DND-41 (cell line): ENCODE results near the gene METTL24.

Experiments used
- ATAC-seq: fragments of 200-7000 bp; cut with Tn5 transposase; 3 replicates; pipeline ENCODE4 v1.9.1; 2021; ENCODE audit warnings: low read depth; ENCODE audit not compliant: insufficient read depth
- DNase-seq: peaks from one replicate; pipeline ENCODE4 v3.0.0-alpha.2; 2020
- H2AFZ ChIP-seq: 2 replicates; pipeline ENCODE4 v1.6.0; 2012; ENCODE audit warnings: low read depth, low read length
- H3K27ac ChIP-seq: 2 replicates; pipeline ENCODE4 v1.5.1; 2012; ENCODE audit warnings: low read length, inconsistent platforms
- H3K27me3 ChIP-seq: fragments of 200-600 bp; sonication (generic); 2 replicates; pipeline ENCODE4 v1.6.0; 2012; ENCODE audit warnings: low read length, mild to moderate bottlenecking, inconsistent platforms; ENCODE audit not compliant: insufficient read depth, poor library complexity
- H3K36me3 ChIP-seq: 2 replicates; pipeline ENCODE4 v1.5.1; 2012; ENCODE audit warnings: low read length, inconsistent platforms; ENCODE audit not compliant: insufficient read depth
- H3K4me1 ChIP-seq: 2 replicates; pipeline ENCODE4 v1.5.1; 2012; ENCODE audit warnings: mild to moderate bottlenecking, low read length; ENCODE audit not compliant: insufficient read depth
- H3K4me2 ChIP-seq: 2 replicates; pipeline ENCODE4 v1.6.0; 2012; ENCODE audit warnings: mild to moderate bottlenecking, moderate library complexity, low read length, inconsistent platforms; ENCODE audit not compliant: insufficient read depth
- H3K4me3 ChIP-seq, 2 experiments: fragments of 200-600 bp in 1 of 2; shearing (Covaris generic) in 1 of 2; 2 replicates each; pipeline ENCODE4 v1.5.1; 2012 to 2016; ENCODE audit warnings: inconsistent platforms in 2 of 2, low read length in 2 of 2, mild to moderate bottlenecking in 2 of 2, low read depth in 1 of 2, moderate library complexity in 1 of 2
- H3K79me2 ChIP-seq: 2 replicates; pipeline ENCODE4 v1.6.0; 2012; ENCODE audit warnings: low read length, inconsistent platforms; ENCODE audit not compliant: insufficient read depth
- H3K9ac ChIP-seq: 2 replicates; pipeline ENCODE4 v1.6.0; 2012; ENCODE audit warnings: low read depth, mild to moderate bottlenecking, inconsistent platforms, low read length, moderate library complexity
- H3K9me3 ChIP-seq: 2 replicates; pipeline ENCODE4 v1.5.1; 2012; ENCODE audit warnings: low read length, moderate library complexity, mild to moderate bottlenecking, inconsistent platforms; ENCODE audit not compliant: insufficient read depth, severe bottlenecking
- H4K20me1 ChIP-seq: 2 replicates; pipeline ENCODE4 v1.6.0; 2012; ENCODE audit warnings: low read length; ENCODE audit not compliant: insufficient read depth
- CTCF ChIP-seq: IDR thresholded peaks from 2 replicates; pipeline ENCODE4 v1.5.1; 2012; ENCODE audit warnings: borderline replicate concordance, low read length, moderate library complexity, mild to moderate bottlenecking; ENCODE audit not compliant: poor library complexity, severe bottlenecking; ENCODE audit errors: extremely low read depth
- EZH2 ChIP-seq: IDR thresholded peaks from 3 replicates; pipeline ENCODE4 v1.6.1; 2012; ENCODE audit warnings: borderline replicate concordance, low read depth, mild to moderate bottlenecking, moderate library complexity, low read length, inconsistent platforms; ENCODE audit not compliant: severe bottlenecking

METTL24 gene

GRCh38 chr6:110217266-110217665 is 140.9 kb downstream of the METTL24 start:
- no peak overlapping the region for H3K4me3 ChIP-seq
- no peak for ATAC-seq
- H3K27me3 ChIP-seq = no peaks in the 10 kb centered on the region
- H2AFZ ChIP-seq = no peak overlapping the region
- H3K4me2 ChIP-seq = no peak overlapping the region
- no peaks in the 10 kb centered on the region for H3K9me3 ChIP-seq
- TF ChIP-seq CTCF (no peak), EZH2 (no peak)
- H3K9ac ChIP-seq = no peak overlapping the region
- H4K20me1 ChIP-seq = no peaks in the 10 kb centered on the region
- H3K79me2 ChIP-seq = no peaks in the 10 kb centered on the region
- DNase-seq = no peak
- H3K36me3 ChIP-seq = peaks cover 86% of the 10 kb centered on the region
- no peak overlapping the region for H3K27ac ChIP-seq
- no peaks in the 10 kb centered on the region for H3K4me1 ChIP-seq

DNA sequence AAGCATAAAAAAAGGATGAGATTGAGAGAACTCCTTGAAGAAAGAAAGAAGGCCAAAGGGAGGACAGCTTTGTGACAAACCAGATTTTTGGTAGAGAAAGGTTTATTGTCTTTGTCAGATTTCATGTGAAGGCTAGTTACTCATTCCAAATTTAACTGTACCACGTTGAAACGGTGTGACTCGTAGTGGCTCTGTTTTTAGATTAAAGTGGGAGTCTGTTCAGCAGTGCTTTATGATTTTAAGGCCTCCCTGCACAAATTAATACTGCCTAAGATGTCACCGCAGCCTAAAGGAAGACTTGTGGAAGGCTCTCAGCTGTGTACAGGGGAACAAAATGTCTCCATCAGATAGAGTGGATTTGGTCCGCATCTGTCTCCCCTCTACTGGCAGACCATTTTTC is 142.0 kb downstream of the METTL24 start:
- TF ChIP-seq CTCF (no peak), EZH2 (no peak)
- H3K36me3 ChIP-seq = peaks cover 90% of the 10 kb centered on the region

DNA sequence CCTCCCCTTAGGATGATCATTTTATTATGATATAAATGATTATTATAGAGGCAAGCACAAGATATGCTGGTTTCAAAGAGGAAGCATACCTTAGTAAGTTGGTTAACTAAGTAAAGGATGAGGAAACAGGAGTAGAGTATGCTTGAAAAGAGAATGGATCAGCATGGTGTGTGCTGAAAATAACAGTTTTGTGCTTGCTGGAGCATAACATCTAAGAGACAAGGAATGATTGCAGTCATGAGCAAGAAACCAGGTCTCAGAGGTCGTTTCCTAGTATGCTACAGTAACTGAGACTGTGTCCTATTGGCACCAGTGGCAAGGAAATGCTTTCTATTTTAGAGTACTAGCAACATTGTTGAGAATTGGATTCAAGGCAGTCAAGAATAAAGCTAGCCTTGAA is 143.8 kb downstream of the METTL24 start:
- ATAC-seq = no peak
- no peak for TF ChIP-seq CTCF
- TF ChIP-seq EZH2 = no peak
- Histone ChIP-seq H3K4me3 (no peak overlapping the region), H3K9ac (no peak overlapping the region), H2AFZ (no peak overlapping the region), H3K27ac (no peak overlapping the region), H3K79me2 (no peaks in the 10 kb centered on the region), H3K27me3 (no peaks in the 10 kb centered on the region), H3K36me3 (peaks cover 87% of the 10 kb centered on the region), H4K20me1 (no peaks in the 10 kb centered on the region), H3K9me3 (no peaks in the 10 kb centered on the region), H3K4me1 (no peaks in the 10 kb centered on the region), H3K4me2 (no peak overlapping the region)
- no peak for DNase-seq

More for the DNA sequence above, 142.0 kb downstream of the METTL24 start:
- H3K4me2 ChIP-seq = no peak overlapping the region
- no peak overlapping the region for H3K4me3 ChIP-seq
- ATAC-seq = no peak
- H4K20me1 ChIP-seq = no peaks in the 10 kb centered on the region
- no peak overlapping the region for H3K9ac ChIP-seq
- H3K79me2 ChIP-seq = no peaks in the 10 kb centered on the region
- H3K27ac ChIP-seq = no peak overlapping the region
- no peak overlapping the region for H2AFZ ChIP-seq
- no peaks in the 10 kb centered on the region for H3K9me3 ChIP-seq
- H3K4me1 ChIP-seq = no peaks in the 10 kb centered on the region
- DNase-seq = no peak
- H3K27me3 ChIP-seq = no peaks in the 10 kb centered on the region

DNA sequence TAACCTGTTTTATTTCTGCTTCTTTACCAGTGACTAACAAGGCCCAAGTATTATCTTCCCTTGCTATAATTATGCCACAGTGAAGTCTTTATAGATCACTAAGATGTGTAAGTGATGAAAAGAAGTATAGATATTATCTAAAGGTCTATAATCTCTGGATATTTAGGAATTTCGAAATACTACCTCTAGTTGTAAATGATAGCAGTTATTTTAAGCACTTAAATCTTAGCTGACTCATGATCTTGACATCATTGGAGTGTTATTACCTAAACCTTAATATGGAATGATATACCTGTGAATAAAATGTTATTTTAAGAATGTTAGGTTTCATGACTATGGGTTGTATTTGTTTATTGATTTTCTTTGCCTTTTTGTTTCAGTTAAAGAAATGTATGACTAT is 146.4 kb downstream of the METTL24 start:
- no peak overlapping the region for H3K27ac ChIP-seq
- no peak for TF ChIP-seq CTCF
- TF ChIP-seq EZH2 = no peak
- no peak for DNase-seq
- no peaks in the 10 kb centered on the region for H4K20me1 ChIP-seq
- H3K9me3 ChIP-seq = no peaks in the 10 kb centered on the region
- H3K4me1 ChIP-seq = no peaks in the 10 kb centered on the region
- no peak for ATAC-seq
- H3K9ac ChIP-seq = no peak overlapping the region
- H3K27me3 ChIP-seq = no peaks in the 10 kb centered on the region
- no peak overlapping the region for H3K4me3 ChIP-seq
- no peak overlapping the region for H3K4me2 ChIP-seq
- no peaks in the 10 kb centered on the region for H3K79me2 ChIP-seq
- H2AFZ ChIP-seq = no peak overlapping the region
- H3K36me3 ChIP-seq = peaks cover 63% of the 10 kb centered on the region
